Natural killer cell treated with Interleukin-12 subunit alpha and Interleukin-12 subunit beta and Interleukin-15 and Interleukin-18, amount 100 ng/mL, for 72 hours (primary cell): ENCODE data around the gene STMN1. TPM values are rescaled to one million over a fixed set of nuclear protein-coding genes. Genes with fewer than 3 reads are reported as not detected.
A peak's percentile ranks its signal among the peaks of the same experiment; 100 is the strongest.

Experiments used
- ATAC-seq, 2 donors: fragments of 150-1000 bp; cut with Tn5 transposase in 1 of 2; sonication (Bioruptor Pico), chemical (Tn5 transposase) in 1 of 2; 2 replicates each; pipeline ENCODE4 v1.10.0; 2021
- DNase-seq: peaks from one replicate; pipeline ENCODE4 v3.0.0; 2022; ENCODE audit warnings: low spot score
- H3K27ac Mint-ChIP-seq, 2 donors: 1 replicate in 1 of 2; 2 replicates in 1 of 2; pipeline ENCODE4 v1.8.0; 2022; ENCODE audit warnings: mixed read lengths in 2 of 2, mild to moderate bottlenecking in 1 of 2, moderate library complexity in 1 of 2
- H3K27me3 Mint-ChIP-seq, 2 donors: 1 replicate in 1 of 2; 2 replicates in 1 of 2; pipeline ENCODE4 v1.8.0; 2022; ENCODE audit warnings: mixed read lengths in 2 of 2
- H3K36me3 Mint-ChIP-seq: one replicate; pipeline ENCODE4 v1.8.0; 2022; ENCODE audit warnings: mixed read lengths
- H3K4me1 Mint-ChIP-seq, 2 donors: 1 replicate in 1 of 2; 2 replicates in 1 of 2; pipeline ENCODE4 v1.8.0; 2022; ENCODE audit warnings: low read depth in 2 of 2, mixed read lengths in 2 of 2, mild to moderate bottlenecking in 1 of 2
- H3K4me3 Mint-ChIP-seq: one replicate; pipeline ENCODE4 v1.8.0; 2022; ENCODE audit warnings: mixed read lengths
- H3K9me3 Mint-ChIP-seq: 2 replicates; pipeline ENCODE4 v1.8.0; 2022; ENCODE audit warnings: mixed read lengths
- total RNA-seq, 2 donors: library from RNA; stranded (reverse); gene quantifications; one replicate each; pipeline ENCODE4 v1.2.3, GENCODE V29; 2022

STMN1 gene
- total RNA-seq, 2 donors from 2014 or later: 142 to 259 TPM

DNA sequence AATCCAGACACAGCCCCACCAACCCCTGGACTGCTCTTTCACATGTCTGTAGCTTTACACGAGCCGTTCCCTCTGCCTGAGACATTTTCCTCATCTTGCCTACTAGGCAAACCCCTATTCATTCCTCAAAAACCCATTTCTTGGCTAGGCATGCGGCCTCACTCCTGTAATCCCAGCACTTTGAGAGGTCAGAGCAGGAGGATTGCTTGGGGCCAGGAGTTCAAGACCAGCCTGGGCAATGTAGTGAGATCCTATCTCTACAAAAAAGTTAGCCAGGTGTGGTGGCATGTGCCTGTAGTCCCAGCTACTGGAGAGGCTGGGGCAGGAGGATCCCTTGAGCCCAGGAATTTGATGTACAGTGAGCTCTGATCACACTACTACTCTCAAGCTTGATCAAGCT lies 41.8 kb downstream of the STMN1 start:
- H3K27ac Mint-ChIP-seq: no peak overlapping the region
- ATAC-seq: no peak
- H3K4me1 Mint-ChIP-seq: peaks cover 9 to 13% of the 10 kb centered on the region in 2 donors
- H3K36me3 Mint-ChIP-seq: no peaks in the 10 kb centered on the region
- H3K9me3 Mint-ChIP-seq: no peaks in the 10 kb centered on the region
- H3K27me3 Mint-ChIP-seq: no peaks in the 10 kb centered on the region
- no peak for DNase-seq
- H3K4me3 Mint-ChIP-seq: no peak overlapping the region

DNA sequence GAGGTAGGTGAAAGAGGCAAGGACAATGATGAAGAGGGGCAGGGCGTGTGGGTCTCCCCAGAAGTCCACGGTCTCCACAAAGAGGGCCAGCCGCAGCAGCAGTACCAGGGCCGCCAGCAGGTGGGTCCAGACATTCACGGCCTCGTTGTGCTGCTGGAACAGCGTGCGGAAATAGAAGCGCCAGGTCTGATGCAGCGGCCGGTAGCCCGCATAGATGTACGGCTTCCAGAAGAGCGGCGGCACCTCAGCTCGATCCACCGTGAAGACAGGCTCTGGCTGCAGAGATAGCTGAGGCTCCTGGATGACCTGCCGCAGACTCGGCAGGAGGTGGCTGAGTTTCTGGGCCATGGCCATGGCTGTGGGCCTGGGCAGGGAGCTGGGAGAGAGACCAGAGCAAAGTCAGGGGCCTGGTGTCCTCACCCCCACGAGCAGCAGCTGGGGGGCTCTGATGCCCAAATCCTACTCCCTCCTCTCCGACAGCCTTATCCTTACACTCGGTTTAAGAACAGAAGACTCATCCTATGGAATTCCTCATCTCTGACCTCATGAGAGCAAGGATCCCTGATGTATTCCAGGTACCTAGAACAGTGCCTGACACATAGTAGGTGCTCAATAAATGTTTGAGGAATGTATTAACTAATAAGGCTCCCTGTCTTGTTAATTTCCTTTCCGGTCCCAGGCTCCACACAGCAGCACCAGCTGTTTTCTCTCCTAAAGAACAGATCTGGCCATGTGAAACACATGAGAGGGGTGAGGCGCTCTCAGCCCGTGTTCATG lies 42.5 kb downstream of the STMN1 start:
- H3K4me3 Mint-ChIP-seq: no peak overlapping the region

GRCh38 chr1:25862785-25863485 lies 43.3 kb downstream of the STMN1 start:
- H3K4me1 Mint-ChIP-seq: peaks cover 18 to 27% of the 10 kb centered on the region in 2 donors
- H3K27me3 Mint-ChIP-seq: no peaks in the 10 kb centered on the region
- DNase-seq (no peak), ATAC-seq (no peak)
- no peaks in the 10 kb centered on the region for H3K9me3 Mint-ChIP-seq
- H3K4me3 Mint-ChIP-seq: no peak overlapping the region
- H3K36me3 Mint-ChIP-seq: no peaks in the 10 kb centered on the region
- no peak overlapping the region for H3K27ac Mint-ChIP-seq

More for the DNA sequence above, 42.5 kb downstream of the STMN1 start:
- no peaks in the 10 kb centered on the region for H3K27me3 Mint-ChIP-seq
- DNase-seq: no peak
- H3K36me3 Mint-ChIP-seq: no peaks in the 10 kb centered on the region
- H3K9me3 Mint-ChIP-seq: no peaks in the 10 kb centered on the region
- H3K27ac Mint-ChIP-seq: no peak overlapping the region
- peaks cover 14 to 21% of the 10 kb centered on the region in 2 donors for H3K4me1 Mint-ChIP-seq
- ATAC-seq: no peak

DNA sequence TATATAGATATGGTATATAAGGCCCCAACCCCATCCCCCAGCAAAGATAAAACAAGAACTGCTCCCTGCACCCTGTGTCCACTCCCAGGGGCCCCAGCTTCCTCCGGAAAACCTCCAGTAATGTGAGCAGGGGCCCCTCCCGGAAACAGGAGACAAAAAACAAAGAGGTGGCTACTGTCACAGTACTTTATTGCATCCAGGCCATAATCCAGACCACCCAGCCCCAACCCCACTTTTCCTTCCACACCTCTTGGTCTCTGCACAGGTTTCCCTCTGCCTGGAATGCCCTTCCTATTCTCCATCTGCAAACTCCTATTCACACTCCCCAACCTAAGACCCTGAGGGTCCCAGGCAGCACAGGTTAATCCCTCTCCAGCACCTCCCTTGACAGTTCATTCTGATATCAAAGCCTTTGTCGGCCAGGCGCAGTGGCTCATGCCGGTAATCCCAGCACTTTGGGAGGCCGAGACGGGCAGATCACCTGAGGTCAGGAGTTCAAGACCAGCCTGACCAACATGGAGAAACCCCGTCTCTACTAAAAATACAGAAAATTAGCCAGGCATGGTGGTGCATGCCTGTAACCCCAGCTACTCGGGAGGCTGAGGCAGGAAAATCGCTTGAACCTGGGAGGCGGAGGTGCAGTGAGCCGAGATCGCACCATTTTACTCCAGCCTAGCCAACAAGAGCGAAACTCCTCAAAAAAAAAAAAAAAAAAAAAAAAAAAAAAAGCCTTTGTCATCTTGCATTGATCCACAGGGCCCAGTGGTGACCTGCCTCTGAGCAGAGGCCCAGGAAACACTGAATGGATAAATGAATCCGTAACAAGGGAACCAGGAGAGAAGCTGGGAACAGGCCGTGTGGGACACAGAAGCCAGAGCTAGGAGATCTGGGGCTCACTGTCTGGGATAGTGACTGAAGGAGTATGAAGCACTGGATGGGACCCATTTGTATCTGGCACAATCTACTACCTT lies 44.6 kb downstream of the STMN1 start:
- no peak for DNase-seq
- H3K4me1 Mint-ChIP-seq: peaks cover 18 to 27% of the 10 kb centered on the region in 2 donors
- peak overlapping the region; percentile 38 for H3K4me3 Mint-ChIP-seq
- no peaks in the 10 kb centered on the region for H3K27me3 Mint-ChIP-seq
- no peak overlapping the region for H3K27ac Mint-ChIP-seq
- ATAC-seq: no peak
- no peaks in the 10 kb centered on the region for H3K9me3 Mint-ChIP-seq
- H3K36me3 Mint-ChIP-seq: no peaks in the 10 kb centered on the region

DNA sequence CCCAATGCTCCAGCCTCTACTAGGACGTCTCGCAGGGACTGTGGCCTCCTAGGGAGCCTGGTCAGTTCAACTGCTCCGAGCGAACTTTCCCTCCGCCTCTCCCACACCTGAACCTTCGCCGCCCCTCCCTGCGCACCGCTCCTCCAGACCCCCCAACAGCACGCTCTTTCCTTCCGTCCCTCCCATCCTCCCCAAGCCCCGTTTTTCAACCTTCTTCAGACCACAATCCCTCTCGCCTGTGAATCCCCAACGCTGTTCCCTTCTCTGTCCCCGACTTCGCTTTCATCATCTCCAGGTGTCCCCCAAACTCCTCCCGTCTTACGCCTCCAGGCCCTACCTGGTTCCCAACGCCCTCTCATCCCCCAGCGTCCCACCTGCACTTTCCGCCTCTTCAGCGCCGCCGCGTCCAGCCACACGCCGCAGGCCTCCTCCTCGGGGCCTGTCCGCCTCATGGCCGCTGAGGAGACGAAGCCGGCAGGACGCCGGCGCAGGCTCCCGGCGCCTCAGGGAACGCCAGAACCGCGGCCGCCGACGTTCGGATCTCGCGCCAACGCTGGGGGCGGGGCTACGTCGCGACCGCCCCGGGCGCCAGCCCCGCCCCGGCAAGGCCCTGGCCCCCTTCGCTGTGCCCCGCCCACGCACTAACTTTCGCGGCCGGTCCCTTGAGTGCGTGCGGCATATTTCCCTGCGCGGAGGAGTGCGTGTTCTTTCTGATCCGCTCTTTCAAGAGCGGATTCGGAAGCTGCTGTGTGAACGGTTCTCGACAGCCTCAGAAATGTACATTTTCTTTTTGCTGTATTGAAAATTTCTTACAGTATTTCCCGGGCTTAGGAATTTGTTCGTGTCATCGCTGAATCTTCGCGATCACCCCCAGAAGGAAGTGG lies 47.1 kb downstream of the STMN1 start, which contains the start of gene AUNIP:
AUNIP (minus strand) TSS at position 552 of the 884 bp plus-strand sequence; CDS start at position 452, 100 bp downstream.
- H3K9me3 Mint-ChIP-seq: no peaks in the 10 kb centered on the region
- peak; percentile 98 for ATAC-seq
- H3K4me1 Mint-ChIP-seq: peaks cover 18 to 27% of the 10 kb centered on the region in 2 donors
- peak within 1 kb of the TSS; percentile 86 to 95 for H3K27ac Mint-ChIP-seq
- H3K4me3 Mint-ChIP-seq: peak within 1 kb of the TSS; percentile 97
- H3K36me3 Mint-ChIP-seq: no peaks in the 10 kb centered on the region
- no peaks in the 10 kb centered on the region for H3K27me3 Mint-ChIP-seq
- peak; percentile 94 for DNase-seq

GRCh38 chr1:25858494-25858893 lies 47.7 kb downstream of the STMN1 start:
- no peaks in the 10 kb centered on the region for H3K27me3 Mint-ChIP-seq
- peak overlapping the region; percentile 97 for H3K4me3 Mint-ChIP-seq
- no peak for ATAC-seq
- peaks cover 18 to 27% of the 10 kb centered on the region in 2 donors for H3K4me1 Mint-ChIP-seq
- DNase-seq: no peak
- no peaks in the 10 kb centered on the region for H3K36me3 Mint-ChIP-seq
- H3K9me3 Mint-ChIP-seq: no peaks in the 10 kb centered on the region
- peak overlapping the region; percentile 86 to 95 for H3K27ac Mint-ChIP-seq

GRCh38 chr1:25856856-25857255 lies 49.4 kb downstream of the STMN1 start:
- no peaks in the 10 kb centered on the region for H3K36me3 Mint-ChIP-seq

DNA sequence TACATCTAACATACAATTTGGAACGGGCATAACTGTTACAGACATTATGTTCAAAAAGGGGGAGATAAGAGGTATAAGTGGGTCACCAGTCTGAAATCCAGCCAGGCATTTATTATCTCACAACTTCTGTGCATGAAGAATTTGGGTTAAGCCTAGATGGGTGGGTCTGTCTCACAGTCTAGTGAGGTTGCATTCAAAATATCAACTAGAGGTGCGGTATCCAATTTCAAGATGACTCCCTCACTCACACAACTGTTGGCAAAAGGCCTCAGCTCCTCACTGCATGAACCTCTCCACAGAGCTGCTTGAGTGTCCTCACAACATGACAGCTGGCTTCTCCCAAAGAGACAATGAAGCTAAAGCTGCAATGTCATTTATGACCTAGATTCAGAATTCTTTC lies 51.7 kb downstream of the STMN1 start:
- Mint-ChIP-seq H3K27ac (no peak overlapping the region), H3K4me3 (no peak overlapping the region), H3K9me3 (no peaks in the 10 kb centered on the region), H3K36me3 (no peaks in the 10 kb centered on the region), H3K4me1 (peaks cover 10 to 15% of the 10 kb centered on the region in 2 donors), H3K27me3 (no peaks in the 10 kb centered on the region)
- DNase-seq: no peak
- ATAC-seq: no peak

More at GRCh38 chr1:25856856-25857255, 49.4 kb downstream of the STMN1 start:
- Mint-ChIP-seq H3K4me3 (no peak overlapping the region), H3K9me3 (no peaks in the 10 kb centered on the region), H3K27ac (no peak overlapping the region), H3K4me1 (peaks cover 18 to 27% of the 10 kb centered on the region in 2 donors), H3K27me3 (no peaks in the 10 kb centered on the region)
- DNase-seq: no peak
- no peak for ATAC-seq

Other genes with a start within 250 kb of the STMN1 start
- gene SELENON, start 106.2 kb downstream of the STMN1 start, total RNA-seq: 1 to 10 TPM; 6.6 to 9.6 TPM
- gene MTFR1L, start 86.5 kb downstream of the STMN1 start, total RNA-seq: 10 to 100 TPM; 29.8 to 37.3 TPM
- gene AUNIP, start 47.0 kb downstream of the STMN1 start, total RNA-seq: 10 to 100 TPM in 1 of 2 donors, 1 to 10 TPM in 1; 4.2 to 15.1 TPM
- 1 to 10 TPM; 5.2 to 6.3 TPM for gene PAQR7, start 30.7 kb downstream of the STMN1 start, total RNA-seq
- gene PAFAH2, start 91.6 kb upstream of the STMN1 start, total RNA-seq: 10 to 100 TPM; 14.2 to 20.0 TPM
- gene EXTL1, start 115.4 kb upstream of the STMN1 start, total RNA-seq: not detected
- gene SLC30A2, start 139.7 kb upstream of the STMN1 start, total RNA-seq: not detected
- gene TRIM63, start 161.2 kb upstream of the STMN1 start, total RNA-seq: not detected
- gene PDIK1L, start 205.4 kb upstream of the STMN1 start, total RNA-seq: 1 to 10 TPM; 8.8 to 9.0 TPM